Suprapubic skin (tissue), 4 donors: Measurements from ENCODE around the gene CACNA2D1. TPM values are rescaled to one million over a fixed set of nuclear protein-coding genes. Genes with fewer than 3 reads are reported as not detected.

Source experiments
- DNase-seq, 2 donors: peaks; one replicate each; pipeline ENCODE4 v3.0.0-alpha.2; 2019; ENCODE audit warnings: low spot score in 2 of 2
- H3K27ac ChIP-seq: fragments of 200-600 bp; sonication (generic); one replicate; pipeline ENCODE4 v1.5.1; 2019
- H3K27me3 ChIP-seq: fragments of 200-600 bp; sonication (generic); one replicate; pipeline ENCODE4 v1.5.1; 2019
- H3K36me3 ChIP-seq: fragments of 200-600 bp; sonication (generic); one replicate; pipeline ENCODE4 v1.5.1; 2019
- H3K4me1 ChIP-seq: fragments of 200-600 bp; sonication (generic); one replicate; pipeline ENCODE4 v1.5.1; 2019
- H3K4me3 ChIP-seq: fragments of 200-600 bp; sonication (generic); one replicate; pipeline ENCODE4 v1.5.1; 2019; ENCODE audit warnings: mild to moderate bottlenecking
- H3K9me3 ChIP-seq: fragments of 200-600 bp; sonication (generic); one replicate; pipeline ENCODE4 v1.5.1; 2019
- EP300 ChIP-seq: sonication (generic); formaldehyde crosslinking; IDR thresholded peaks from one replicate; pipeline ENCODE4 v1.6.1; 2017; ENCODE audit warnings: antibody characterized with exemption
- POLR2A ChIP-seq, 2 donors: fragments of 450-650 bp; IDR thresholded peaks; one replicate each; pipeline ENCODE4 v1.6.1; 2017; ENCODE audit warnings: antibody characterized with exemption in 2 of 2, mild to moderate bottlenecking in 2 of 2, moderate library complexity in 2 of 2
- POLR2AphosphoS5 ChIP-seq, 3 donors: sonication (generic); formaldehyde crosslinking; IDR thresholded peaks; one replicate each; pipeline ENCODE4 v1.6.1; 2017; ENCODE audit warnings: antibody characterized with exemption in 3 of 3
- WGBS: methylation state at CpG from one replicate; pipeline ENCODE4 v1.1.5; 2018; 5-methylcytosine and 5-hydroxymethylcytosine counted together
- total RNA-seq, 4 donors: library from RNA; depleted of rRNA; stranded (reverse); fragments of >200 nt; gene quantifications; one replicate each; pipeline ENCODE4 v1.1.0, GENCODE V29; 2016
- TF ChIP-seq, protein P1 (sequence below), 2 donors: fragments of 200-600 bp in 1 of 2; fragments of 450-650 bp in 1 of 2; sonication (generic) in 1 of 2; IDR thresholded peaks; one replicate each; pipeline ENCODE4 v1.5.1; 2016 to 2019; ENCODE audit warnings: antibody characterized with exemption in 2 of 2, mild to moderate bottlenecking in 1 of 2, moderate library complexity in 1 of 2

The CACNA2D1 gene
- total RNA-seq, 4 donors from 2014 or later: 9.3 to 16.9 (median 10.6) TPM

DNA sequence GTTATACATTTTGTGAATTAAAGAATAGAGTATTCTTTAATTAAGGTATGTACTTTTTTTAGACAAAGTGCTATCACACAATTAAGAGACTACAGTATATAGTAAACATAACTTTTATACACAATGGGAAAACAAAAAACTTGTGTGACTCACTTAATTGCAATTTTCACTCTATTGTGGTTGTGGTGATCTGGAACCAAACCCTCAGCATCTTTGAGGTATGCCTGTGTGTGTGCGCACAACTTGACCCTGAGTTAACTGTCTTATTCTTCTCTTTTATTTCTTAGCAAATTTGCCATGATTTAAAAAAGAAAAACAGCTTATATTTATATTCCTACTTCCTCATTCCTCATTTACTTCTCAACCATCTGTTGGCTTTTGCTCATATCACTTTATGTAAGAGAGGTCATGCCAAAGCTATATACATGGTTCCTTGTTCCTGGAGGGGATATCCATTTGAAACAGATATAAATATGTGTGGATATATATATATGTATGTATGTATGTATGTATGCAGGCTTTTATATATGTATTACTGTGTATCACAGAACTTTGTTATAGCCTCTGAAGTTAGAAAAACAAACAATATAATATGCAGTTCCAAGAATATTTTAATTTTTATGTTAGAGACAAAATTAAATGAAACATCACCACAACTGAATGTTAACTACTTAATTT lies 414.2 kb downstream of the CACNA2D1 start:
- no peak for DNase-seq
- TF ChIP-seq POLR2A (IDR thresholded peaks at IDR 0.05): no peak
- no peak for TF ChIP-seq POLR2AphosphoS5 (IDR thresholded peaks at IDR 0.05)
- TF ChIP-seq, protein P1, sequence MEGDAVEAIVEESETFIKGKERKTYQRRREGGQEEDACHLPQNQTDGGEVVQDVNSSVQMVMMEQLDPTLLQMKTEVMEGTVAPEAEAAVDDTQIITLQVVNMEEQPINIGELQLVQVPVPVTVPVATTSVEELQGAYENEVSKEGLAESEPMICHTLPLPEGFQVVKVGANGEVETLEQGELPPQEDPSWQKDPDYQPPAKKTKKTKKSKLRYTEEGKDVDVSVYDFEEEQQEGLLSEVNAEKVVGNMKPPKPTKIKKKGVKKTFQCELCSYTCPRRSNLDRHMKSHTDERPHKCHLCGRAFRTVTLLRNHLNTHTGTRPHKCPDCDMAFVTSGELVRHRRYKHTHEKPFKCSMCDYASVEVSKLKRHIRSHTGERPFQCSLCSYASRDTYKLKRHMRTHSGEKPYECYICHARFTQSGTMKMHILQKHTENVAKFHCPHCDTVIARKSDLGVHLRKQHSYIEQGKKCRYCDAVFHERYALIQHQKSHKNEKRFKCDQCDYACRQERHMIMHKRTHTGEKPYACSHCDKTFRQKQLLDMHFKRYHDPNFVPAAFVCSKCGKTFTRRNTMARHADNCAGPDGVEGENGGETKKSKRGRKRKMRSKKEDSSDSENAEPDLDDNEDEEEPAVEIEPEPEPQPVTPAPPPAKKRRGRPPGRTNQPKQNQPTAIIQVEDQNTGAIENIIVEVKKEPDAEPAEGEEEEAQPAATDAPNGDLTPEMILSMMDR (IDR thresholded peaks at IDR 0.05): no peak
- no peak for TF ChIP-seq EP300
- H3K27ac ChIP-seq: no peak overlapping the region

DNA sequence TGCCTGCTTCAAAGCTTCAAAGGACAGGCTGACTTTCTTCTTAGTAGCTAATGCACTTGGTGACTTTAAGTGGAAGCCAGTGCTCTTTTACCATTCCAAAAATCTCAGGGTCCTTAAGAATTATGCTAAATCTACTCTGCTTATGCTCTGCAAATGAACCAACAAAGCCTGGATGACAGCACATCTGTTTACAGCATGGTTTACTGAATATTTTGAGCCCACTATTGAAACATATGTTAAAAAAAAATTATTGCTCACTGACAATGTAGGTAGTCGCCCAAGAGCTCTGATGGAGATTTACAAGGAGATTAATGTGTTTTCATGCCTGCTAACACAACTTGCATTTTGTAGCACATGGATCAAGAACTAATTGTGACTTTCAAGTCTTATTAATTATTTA lies 415.5 kb downstream of the CACNA2D1 start:
- WGBS: 89% methylated on average over 1 of the region's 1 CpG
- TF ChIP-seq EP300 (no peak), POLR2A (IDR thresholded peaks at IDR 0.05) (no peak)
- no peak overlapping the region for H3K27ac ChIP-seq
- DNase-seq: no peak
- no peaks in the 10 kb centered on the region for H3K4me1 ChIP-seq
- no peak overlapping the region for H3K4me3 ChIP-seq
- no peaks in the 10 kb centered on the region for H3K27me3 ChIP-seq
- H3K9me3 ChIP-seq: no peaks in the 10 kb centered on the region
- H3K36me3 ChIP-seq: no peaks in the 10 kb centered on the region

More for the DNA sequence above, 414.2 kb downstream of the CACNA2D1 start:
- H3K4me1 ChIP-seq: no peaks in the 10 kb centered on the region
- H3K36me3 ChIP-seq: no peaks in the 10 kb centered on the region
- no peaks in the 10 kb centered on the region for H3K27me3 ChIP-seq
- 96% methylated on average over 1 of the region's 1 CpG for WGBS
- H3K4me3 ChIP-seq: no peak overlapping the region
- no peaks in the 10 kb centered on the region for H3K9me3 ChIP-seq

DNA sequence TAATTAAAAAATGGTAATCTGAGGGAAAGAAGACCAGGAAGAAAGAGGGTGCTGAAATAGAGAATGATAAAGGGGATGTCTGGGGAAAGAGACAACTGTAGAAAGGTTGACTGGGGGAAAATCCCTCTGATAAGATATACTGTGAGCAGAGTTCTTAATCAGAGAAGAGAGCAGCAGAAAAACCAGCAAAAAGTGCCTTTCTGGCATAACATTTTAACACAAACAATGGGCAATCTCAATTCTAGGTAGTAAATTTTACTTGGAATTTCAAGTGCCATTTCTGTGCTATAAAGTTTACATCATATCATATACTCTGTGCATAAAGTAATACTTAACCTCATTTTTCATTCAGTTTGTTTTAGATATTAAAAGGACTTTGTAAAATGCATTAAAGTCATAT lies 421.9 kb downstream of the CACNA2D1 start:
- Histone ChIP-seq H3K27me3 (no peaks in the 10 kb centered on the region), H3K36me3 (no peaks in the 10 kb centered on the region), H3K4me1 (no peaks in the 10 kb centered on the region), H3K9me3 (no peaks in the 10 kb centered on the region), H3K27ac (no peak overlapping the region), H3K4me3 (no peak overlapping the region)
- TF ChIP-seq, protein P1 (IDR thresholded peaks at IDR 0.05): no peak
- no peak for TF ChIP-seq POLR2AphosphoS5 (IDR thresholded peaks at IDR 0.05)
- no peak for TF ChIP-seq POLR2A (IDR thresholded peaks at IDR 0.05)
- TF ChIP-seq EP300: no peak
- no peak for DNase-seq

DNA sequence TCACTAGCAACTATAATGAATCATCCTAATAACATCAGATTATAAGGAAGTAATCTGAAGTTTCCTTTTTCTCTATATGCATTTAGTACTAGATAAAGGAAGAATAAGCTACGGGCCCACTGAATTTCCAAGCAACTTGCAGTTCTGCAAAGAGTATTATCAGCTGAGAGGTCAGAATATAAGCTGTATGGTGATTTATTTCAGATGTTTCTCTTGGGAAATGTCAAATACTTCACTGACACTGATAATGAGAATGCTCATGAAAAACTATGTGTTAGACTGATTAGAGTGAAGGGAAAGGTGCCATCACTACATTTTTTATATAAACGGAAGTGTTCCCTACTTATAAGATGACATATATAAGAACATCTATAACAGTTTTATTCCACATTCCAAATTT lies 422.5 kb downstream of the CACNA2D1 start:
- Histone ChIP-seq H3K4me3 (no peak overlapping the region), H3K27ac (no peak overlapping the region), H3K27me3 (no peaks in the 10 kb centered on the region), H3K4me1 (no peaks in the 10 kb centered on the region), H3K9me3 (no peaks in the 10 kb centered on the region), H3K36me3 (no peaks in the 10 kb centered on the region)
- no peak for DNase-seq
- 72% methylated on average over 2 of the region's 2 CpGs for WGBS
- TF ChIP-seq EP300: no peak
- TF ChIP-seq, protein P1 (IDR thresholded peaks at IDR 0.05): no peak
- TF ChIP-seq POLR2A (IDR thresholded peaks at IDR 0.05): no peak
- no peak for TF ChIP-seq POLR2AphosphoS5 (IDR thresholded peaks at IDR 0.05)

DNA sequence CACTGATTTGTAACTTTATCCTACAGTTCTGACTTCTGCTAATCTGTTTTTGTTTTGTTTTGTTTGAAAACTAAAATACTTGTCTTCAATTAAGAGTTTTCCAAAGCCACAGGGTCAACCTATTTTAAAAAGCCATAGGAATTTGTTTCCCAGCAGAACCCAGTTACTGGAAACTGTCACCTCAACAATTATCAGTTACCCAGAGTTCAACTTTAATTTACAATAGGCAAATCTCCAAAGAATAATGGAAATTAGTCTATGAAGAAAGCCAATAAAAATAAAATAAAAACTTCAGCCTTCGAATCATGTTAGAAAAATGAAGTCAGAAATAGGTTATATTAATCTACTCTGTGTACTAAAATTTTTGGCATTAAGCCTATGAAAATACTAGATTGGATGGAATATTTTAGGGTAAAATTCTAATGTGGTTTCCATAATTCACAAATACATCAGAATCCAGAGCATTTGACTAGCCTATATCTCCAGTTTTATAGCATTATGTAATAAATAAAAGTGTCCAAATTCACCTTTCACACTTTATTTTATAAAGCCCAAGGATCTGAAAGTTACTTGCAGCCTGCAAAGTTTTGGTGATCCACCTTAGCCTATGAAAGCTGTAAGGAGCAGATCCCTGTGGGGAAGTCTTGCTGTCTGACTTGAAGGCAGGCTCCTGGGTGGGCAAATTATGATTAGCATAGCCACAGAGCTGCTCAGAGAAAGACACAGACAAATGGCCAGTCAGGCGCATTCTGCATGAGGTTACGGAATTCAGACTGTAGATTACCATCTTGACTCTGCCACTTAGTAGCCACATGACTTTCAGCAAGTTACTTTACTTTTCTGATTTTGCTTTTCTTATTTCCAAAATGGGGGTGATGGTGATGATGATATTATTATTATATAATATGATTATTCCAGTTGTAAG lies 423.8 kb downstream of the CACNA2D1 start:
- DNase-seq: no peak
- no peaks in the 10 kb centered on the region for H3K27me3 ChIP-seq
- H3K36me3 ChIP-seq: no peaks in the 10 kb centered on the region
- H3K4me1 ChIP-seq: no peaks in the 10 kb centered on the region
- TF ChIP-seq, protein P1 (IDR thresholded peaks at IDR 0.05): no peak
- TF ChIP-seq EP300 (no peak), POLR2AphosphoS5 (IDR thresholded peaks at IDR 0.05) (no peak), POLR2A (IDR thresholded peaks at IDR 0.05) (no peak)
- WGBS: 75% methylated on average over 3 of the region's 3 CpGs
- H3K9me3 ChIP-seq: no peaks in the 10 kb centered on the region
- H3K27ac ChIP-seq: no peak overlapping the region
- H3K4me3 ChIP-seq: no peak overlapping the region
